K562 (cell line): Measurements from ENCODE around the gene SAP25. TPM values are rescaled to one million over a fixed set of nuclear protein-coding genes. Genes with fewer than 3 reads are reported as not detected.

Experiments used
- CHD1 ChIP-seq: fragments of 200-600 bp; sonication (generic); IDR thresholded peaks from one replicate; pipeline ENCODE4 v1.6.1; 2012; ENCODE audit warnings: mild to moderate bottlenecking, moderate library complexity, low read length, inconsistent platforms
- EP400 ChIP-seq: fragments of 450-650 bp; IDR thresholded peaks from 2 replicates; pipeline ENCODE4 v1.6.1; 2017; ENCODE audit warnings: antibody characterized with exemption, mild to moderate bottlenecking, moderate library complexity
- KLF6 ChIP-seq: fragments of 250-450 bp; sonication (Bioruptor Pico); IDR thresholded peaks from 2 replicates; pipeline ENCODE4 v1.4.0; 2020; ENCODE audit warnings: mild to moderate bottlenecking, moderate library complexity, borderline replicate concordance
- MTA3 ChIP-seq: fragments of 450-650 bp; formaldehyde crosslinking; IDR thresholded peaks from 2 replicates; pipeline ENCODE4 v1.6.1; 2017; ENCODE audit warnings: mild to moderate bottlenecking, borderline replicate concordance
- NR2C2 ChIP-seq, 2 experiments: fragments of 200-800 bp in 1 of 2; sonication (Bioruptor generic) in 1 of 2; sonication (generic) in 1 of 2; formaldehyde crosslinking in 1 of 2; IDR thresholded peaks; 2 replicates each; pipeline versions ENCODE4 v1.6.1 to v1.8.0; 2016 to 2022; ENCODE audit warnings: mild to moderate bottlenecking in 1 of 2, missing compliant biosample characterization in 1 of 2, missing genetic modification characterization in 1 of 2, missing genetic modification reagents in 1 of 2
- PML ChIP-seq: IDR thresholded peaks from 2 replicates; pipeline ENCODE4 v1.6.1; 2012; ENCODE audit warnings: low read length, inconsistent platforms
- SMARCA5 ChIP-seq: fragments of 450-650 bp; IDR thresholded peaks from 2 replicates; pipeline ENCODE4 v1.6.1; 2016
- SREBF2 ChIP-seq: sonication (generic); formaldehyde crosslinking; IDR thresholded peaks from 2 replicates; pipeline ENCODE4 v1.4.0; 2020; ENCODE audit warnings: mild to moderate bottlenecking, missing genetic modification reagents
- U2AF1 ChIP-seq: fragments of 200-400 bp; formaldehyde crosslinking; optimal IDR thresholded peaks from 2 replicates; pipeline ENCODE3; 2017; ENCODE audit warnings: mild to moderate bottlenecking, low read depth, low read length, moderate library complexity
- ZNF830 ChIP-seq: fragments of 250-450 bp; sonication (Bioruptor Pico); IDR thresholded peaks from 2 replicates; pipeline ENCODE4 v1.5.0; 2021; ENCODE audit warnings: mild to moderate bottlenecking
- polyA plus RNA-seq, 8 experiments: library from polyadenylated mRNA; depleted of rRNA in 4 of 8; stranded (reverse) in 5 of 8; unstranded in 3 of 8; fragments of >200 nt; fragmentation: Nextera tagmentation in 2 of 8; fragmentation: Illumina TruSeq in 1 of 8; extraction: Ambion mirVana in 2 of 8; extraction: Trizol in 1 of 8; gene quantifications; 2 replicates each; pipeline versions ENCODE4 v1.2.1 to v1.2.3, GENCODE V29; 2011 to 2014; ENCODE audit warnings: inconsistent platforms in 1 of 8, missing spikeins in 1 of 8
- total RNA-seq, 7 experiments: library from RNA; depleted of rRNA in 6 of 7; stranded (reverse); fragments of >200 nt in 6 of 7; fragmentation: Illumina TruSeq in 2 of 7; extraction: Trizol in 2 of 7; gene quantifications; 2 replicates each; pipeline versions ENCODE4 v1.2.1 to v1.2.3, GENCODE V29; 2011 to 2021; ENCODE audit warnings: low replicate concordance in 1 of 7
- TF ChIP-seq, protein P1 (sequence below): fragments of 250-450 bp; sonication (Bioruptor Pico); IDR thresholded peaks from 2 replicates; pipeline ENCODE4 v1.4.0; 2020
- TF ChIP-seq, protein P2 (sequence below): fragments of 250-450 bp; sonication (Bioruptor Pico); IDR thresholded peaks from 2 replicates; pipeline ENCODE4 v1.4.0; 2020
- TF ChIP-seq, protein P3 (sequence below): sonication (generic); formaldehyde crosslinking; IDR thresholded peaks from 2 replicates; pipeline ENCODE4 v1.8.1; 2023; ENCODE audit warnings: mild to moderate bottlenecking, missing genetic modification reagents
- TF ChIP-seq, protein P4 (sequence below): sonication (generic); formaldehyde crosslinking; IDR thresholded peaks from 2 replicates; pipeline ENCODE4 v1.8.0; 2022; ENCODE audit warnings: mild to moderate bottlenecking, missing genetic modification reagents
- TF ChIP-seq, protein P5 (sequence below): sonication (generic); formaldehyde crosslinking; IDR thresholded peaks from 2 replicates; pipeline ENCODE4 v1.9.0; 2022; ENCODE audit warnings: mild to moderate bottlenecking, missing genetic modification reagents

SAP25 gene
- total and polyA plus RNA-seq, 9 of the 15 experiments (the other 6 are each of a cell fraction or from before 2014, with no cell fraction given): 0.13 to 5.3 (median 0.78) TPM; not detected in 1

DNA sequence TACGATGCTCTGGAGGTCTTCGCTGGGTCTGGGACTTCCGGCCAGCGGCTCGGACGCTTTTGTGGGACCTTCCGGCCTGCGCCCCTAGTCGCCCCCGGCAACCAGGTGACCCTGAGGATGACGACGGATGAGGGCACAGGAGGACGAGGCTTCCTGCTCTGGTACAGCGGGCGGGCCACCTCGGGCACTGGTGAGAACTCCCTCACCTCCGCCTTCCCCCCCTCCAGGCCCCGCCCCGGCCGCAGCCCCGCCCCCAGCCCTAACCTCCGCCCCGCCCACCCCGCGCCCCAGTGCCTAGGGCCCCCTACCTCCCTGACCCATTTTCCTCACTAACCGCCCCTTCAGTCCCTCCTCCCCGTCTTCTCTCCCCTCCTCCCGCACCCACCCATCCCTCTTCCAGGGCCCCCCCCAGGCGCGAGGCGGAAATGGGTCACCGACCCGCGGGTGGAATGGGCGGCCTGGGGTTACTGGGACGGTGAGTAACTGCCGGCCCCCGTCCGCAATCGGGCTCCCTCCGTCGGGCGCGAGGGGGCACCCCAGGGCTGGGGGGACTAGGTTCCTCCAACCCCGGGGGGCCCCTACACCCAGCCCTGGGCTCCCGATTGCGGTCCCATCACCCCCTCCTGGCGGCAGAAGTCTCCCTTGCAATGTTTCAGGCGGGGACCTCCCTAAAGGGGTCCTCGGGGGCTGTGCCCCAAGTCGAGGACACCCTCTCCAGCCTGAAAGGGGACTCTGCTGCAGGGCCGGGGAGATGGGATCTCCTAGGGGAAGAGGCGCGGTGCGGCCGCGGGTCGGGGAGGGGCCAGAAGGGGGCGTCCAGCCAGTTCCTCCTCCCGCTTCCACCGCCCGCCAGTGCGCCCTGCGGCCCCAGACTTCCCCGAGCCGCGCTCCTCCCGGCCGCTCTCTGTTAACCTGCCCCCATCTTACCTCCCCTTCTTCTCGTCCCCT is 30.6 kb upstream of the SAP25 start (continued):
- TF ChIP-seq, protein P1, sequence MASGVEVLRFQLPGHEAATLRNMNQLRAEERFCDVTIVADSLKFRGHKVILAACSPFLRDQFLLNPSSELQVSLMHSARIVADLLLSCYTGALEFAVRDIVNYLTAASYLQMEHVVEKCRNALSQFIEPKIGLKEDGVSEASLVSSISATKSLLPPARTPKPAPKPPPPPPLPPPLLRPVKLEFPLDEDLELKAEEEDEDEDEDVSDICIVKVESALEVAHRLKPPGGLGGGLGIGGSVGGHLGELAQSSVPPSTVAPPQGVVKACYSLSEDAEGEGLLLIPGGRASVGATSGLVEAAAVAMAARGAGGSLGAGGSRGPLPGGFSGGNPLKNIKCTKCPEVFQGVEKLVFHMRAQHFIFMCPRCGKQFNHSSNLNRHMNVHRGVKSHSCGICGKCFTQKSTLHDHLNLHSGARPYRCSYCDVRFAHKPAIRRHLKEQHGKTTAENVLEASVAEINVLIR (CRISPR knock-in tag): no peak
- TF ChIP-seq CHD1: no peak
- TF ChIP-seq ZNF830: 0 out of 2 replicates have a peak, but pooled peaks have one; percentile 34
- 0 out of 2 replicates have a peak, but pooled peaks have one; percentile 31 for TF ChIP-seq SMARCA5
- TF ChIP-seq, protein P2, sequence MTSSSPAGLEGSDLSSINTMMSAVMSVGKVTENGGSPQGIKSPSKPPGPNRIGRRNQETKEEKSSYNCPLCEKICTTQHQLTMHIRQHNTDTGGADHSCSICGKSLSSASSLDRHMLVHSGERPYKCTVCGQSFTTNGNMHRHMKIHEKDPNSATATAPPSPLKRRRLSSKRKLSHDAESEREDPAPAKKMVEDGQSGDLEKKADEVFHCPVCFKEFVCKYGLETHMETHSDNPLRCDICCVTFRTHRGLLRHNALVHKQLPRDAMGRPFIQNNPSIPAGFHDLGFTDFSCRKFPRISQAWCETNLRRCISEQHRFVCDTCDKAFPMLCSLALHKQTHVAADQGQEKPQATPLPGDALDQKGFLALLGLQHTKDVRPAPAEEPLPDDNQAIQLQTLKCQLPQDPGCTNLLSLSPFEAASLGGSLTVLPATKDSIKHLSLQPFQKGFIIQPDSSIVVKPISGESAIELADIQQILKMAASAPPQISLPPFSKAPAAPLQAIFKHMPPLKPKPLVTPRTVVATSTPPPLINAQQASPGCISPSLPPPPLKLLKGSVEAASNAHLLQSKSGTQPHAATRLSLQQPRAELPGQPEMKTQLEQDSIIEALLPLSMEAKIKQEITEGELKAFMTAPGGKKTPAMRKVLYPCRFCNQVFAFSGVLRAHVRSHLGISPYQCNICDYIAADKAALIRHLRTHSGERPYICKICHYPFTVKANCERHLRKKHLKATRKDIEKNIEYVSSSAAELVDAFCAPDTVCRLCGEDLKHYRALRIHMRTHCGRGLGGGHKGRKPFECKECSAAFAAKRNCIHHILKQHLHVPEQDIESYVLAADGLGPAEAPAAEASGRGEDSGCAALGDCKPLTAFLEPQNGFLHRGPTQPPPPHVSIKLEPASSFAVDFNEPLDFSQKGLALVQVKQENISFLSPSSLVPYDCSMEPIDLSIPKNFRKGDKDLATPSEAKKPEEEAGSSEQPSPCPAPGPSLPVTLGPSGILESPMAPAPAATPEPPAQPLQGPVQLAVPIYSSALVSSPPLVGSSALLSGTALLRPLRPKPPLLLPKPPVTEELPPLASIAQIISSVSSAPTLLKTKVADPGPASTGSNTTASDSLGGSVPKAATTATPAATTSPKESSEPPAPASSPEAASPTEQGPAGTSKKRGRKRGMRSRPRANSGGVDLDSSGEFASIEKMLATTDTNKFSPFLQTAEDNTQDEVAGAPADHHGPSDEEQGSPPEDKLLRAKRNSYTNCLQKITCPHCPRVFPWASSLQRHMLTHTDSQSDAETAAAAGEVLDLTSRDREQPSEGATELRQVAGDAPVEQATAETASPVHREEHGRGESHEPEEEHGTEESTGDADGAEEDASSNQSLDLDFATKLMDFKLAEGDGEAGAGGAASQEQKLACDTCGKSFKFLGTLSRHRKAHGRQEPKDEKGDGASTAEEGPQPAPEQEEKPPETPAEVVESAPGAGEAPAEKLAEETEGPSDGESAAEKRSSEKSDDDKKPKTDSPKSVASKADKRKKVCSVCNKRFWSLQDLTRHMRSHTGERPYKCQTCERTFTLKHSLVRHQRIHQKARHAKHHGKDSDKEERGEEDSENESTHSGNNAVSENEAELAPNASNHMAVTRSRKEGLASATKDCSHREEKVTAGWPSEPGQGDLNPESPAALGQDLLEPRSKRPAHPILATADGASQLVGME (CRISPR knock-in tag): 0 out of 2 replicates have a peak, but pooled peaks have one; percentile 59
- TF ChIP-seq, protein P3, sequence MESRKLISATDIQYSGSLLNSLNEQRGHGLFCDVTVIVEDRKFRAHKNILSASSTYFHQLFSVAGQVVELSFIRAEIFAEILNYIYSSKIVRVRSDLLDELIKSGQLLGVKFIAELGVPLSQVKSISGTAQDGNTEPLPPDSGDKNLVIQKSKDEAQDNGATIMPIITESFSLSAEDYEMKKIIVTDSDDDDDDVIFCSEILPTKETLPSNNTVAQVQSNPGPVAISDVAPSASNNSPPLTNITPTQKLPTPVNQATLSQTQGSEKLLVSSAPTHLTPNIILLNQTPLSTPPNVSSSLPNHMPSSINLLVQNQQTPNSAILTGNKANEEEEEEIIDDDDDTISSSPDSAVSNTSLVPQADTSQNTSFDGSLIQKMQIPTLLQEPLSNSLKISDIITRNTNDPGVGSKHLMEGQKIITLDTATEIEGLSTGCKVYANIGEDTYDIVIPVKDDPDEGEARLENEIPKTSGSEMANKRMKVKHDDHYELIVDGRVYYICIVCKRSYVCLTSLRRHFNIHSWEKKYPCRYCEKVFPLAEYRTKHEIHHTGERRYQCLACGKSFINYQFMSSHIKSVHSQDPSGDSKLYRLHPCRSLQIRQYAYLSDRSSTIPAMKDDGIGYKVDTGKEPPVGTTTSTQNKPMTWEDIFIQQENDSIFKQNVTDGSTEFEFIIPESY (CRISPR knock-in tag): no peak
- 0 out of 2 replicates have a peak, but pooled peaks have one; percentile 93 for TF ChIP-seq SREBF2
- TF ChIP-seq, protein P4, sequence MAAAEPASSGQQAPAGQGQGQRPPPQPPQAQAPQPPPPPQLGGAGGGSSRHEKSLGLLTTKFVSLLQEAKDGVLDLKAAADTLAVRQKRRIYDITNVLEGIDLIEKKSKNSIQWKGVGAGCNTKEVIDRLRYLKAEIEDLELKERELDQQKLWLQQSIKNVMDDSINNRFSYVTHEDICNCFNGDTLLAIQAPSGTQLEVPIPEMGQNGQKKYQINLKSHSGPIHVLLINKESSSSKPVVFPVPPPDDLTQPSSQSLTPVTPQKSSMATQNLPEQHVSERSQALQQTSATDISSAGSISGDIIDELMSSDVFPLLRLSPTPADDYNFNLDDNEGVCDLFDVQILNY (CRISPR knock-in tag): no peak
- peak; percentile 54; the same call in 1 of the 2 replicates for TF ChIP-seq PML
- peak; percentile 79 for TF ChIP-seq EP400
- TF ChIP-seq KLF6: no peak
- TF ChIP-seq MTA3: peak; percentile 81; the same call in 1 of the 2 replicates
- TF ChIP-seq, protein P5, sequence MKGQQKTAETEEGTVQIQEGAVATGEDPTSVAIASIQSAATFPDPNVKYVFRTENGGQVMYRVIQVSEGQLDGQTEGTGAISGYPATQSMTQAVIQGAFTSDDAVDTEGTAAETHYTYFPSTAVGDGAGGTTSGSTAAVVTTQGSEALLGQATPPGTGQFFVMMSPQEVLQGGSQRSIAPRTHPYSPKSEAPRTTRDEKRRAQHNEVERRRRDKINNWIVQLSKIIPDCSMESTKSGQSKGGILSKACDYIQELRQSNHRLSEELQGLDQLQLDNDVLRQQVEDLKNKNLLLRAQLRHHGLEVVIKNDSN (CRISPR knock-in tag): no peak
- TF ChIP-seq NR2C2 (CRISPR knock-in tag; IDR thresholded peaks at IDR 0.05): no peak
- no peak for TF ChIP-seq NR2C2 (tag; IDR thresholded peaks at IDR 0.05)
- TF ChIP-seq U2AF1: no peak
